Psoas muscle (tissue), 8 donors: ENCODE measurements around the gene CENPK. TPM values are rescaled to one million over a fixed set of nuclear protein-coding genes. Genes with fewer than 3 reads are reported as not detected.

Experiments
- ATAC-seq, 4 donors: fragments of 200-7000 bp; cut with Tn5 transposase; one replicate each; pipeline ENCODE4 v1.9.1; 2020; ENCODE audit warnings: moderate library complexity in 3 of 4, mild to moderate bottlenecking in 2 of 4
- DNase-seq, 2 donors: peaks; one replicate each; pipeline ENCODE4 v3.0.0-alpha.2; 2020
- H3K27ac ChIP-seq: fragments of 200-600 bp; one replicate; pipeline ENCODE4 v1.8.0; 2022
- H3K27me3 ChIP-seq, 3 donors: fragments of 200-600 bp in 1 of 3; one replicate each; pipeline versions ENCODE4 v1.6.1 to v1.8.0; 2013 to 2022; ENCODE audit warnings: low read length in 2 of 3, mild to moderate bottlenecking in 2 of 3, moderate library complexity in 1 of 3; ENCODE audit not compliant: insufficient read depth in 3 of 3
- H3K36me3 ChIP-seq, 2 donors: fragments of 200-600 bp in 1 of 2; one replicate each; pipeline versions ENCODE4 v1.6.1 to v1.8.0; 2013 to 2022; ENCODE audit warnings: low read depth in 1 of 2, mild to moderate bottlenecking in 1 of 2, moderate library complexity in 1 of 2; ENCODE audit not compliant: insufficient read depth in 1 of 2
- H3K4me1 ChIP-seq: fragments of 200-600 bp; one replicate; pipeline ENCODE4 v1.8.0; 2022
- H3K4me3 ChIP-seq: fragments of 200-600 bp; one replicate; pipeline ENCODE4 v1.8.0; 2022; ENCODE audit warnings: mild to moderate bottlenecking
- H3K9me3 ChIP-seq: fragments of 200-600 bp; one replicate; pipeline ENCODE4 v1.8.0; 2022
- CTCF ChIP-seq: fragments of 200-600 bp; IDR thresholded peaks from one replicate; pipeline ENCODE4 v1.8.0; 2022; ENCODE audit warnings: antibody characterized with exemption
- WGBS, 3 donors: extraction: QIAGEN DNeasy Blood & Tissue Kit; methylation state at CpG; one replicate each; pipeline versions ENCODE4 v1.1.6 to v1.1.7; 2013; 5-methylcytosine and 5-hydroxymethylcytosine counted together
- intact Hi-C, 2 donors: fragments of 100-400 bp; cut with DNase I; formaldehyde crosslinking; loops; one replicate each; pipeline versions ENCODE4 v1.11.0 to v1.14.2; 2022
- polyA plus RNA-seq, 3 donors: library from polyadenylated mRNA; stranded (reverse); fragments of 200-250 nt; gene quantifications; one replicate each; pipeline ENCODE4 v1.2.3, GENCODE V29; 2013
- total RNA-seq, 4 donors: library from RNA; stranded (reverse); fragmentation: NEBNext Ultra II Directional in 2 of 4; extraction: Animal tissue kit (Norgen Biotek cat#: 25700) in 2 of 4; gene quantifications; one replicate each; pipeline versions ENCODE4 v1.2.1 to v1.2.4, GENCODE V29; 2021 to 2023
- donor health status: healthy with polysubstance abuse.
- donor health status: DM: no; HTN: no; CAD: no; lungs with moderate emphysema.
- donor health status: Bipolar disorder and iron deficiency.
- donor health status: healthy.
- donor health status: DM: yes; HTN: yes; CAD: no.
- donor health status: DM: no; HTN: no; CAD: no.
- donor health status: DM: no; HTN: no; CAD: no.
- donor health status: DM: yes; HTN: yes; CAD: no.

Gene CENPK
- total and polyA plus RNA-seq, 7 donors = 0.10 to 0.57 (median 0.40) TPM; not detected in 2

- TF ChIP-seq CTCF = no peak
- Histone ChIP-seq H3K27ac (no peak overlapping the region), H3K36me3 (no peaks in the 10 kb centered on the region), H3K27me3 (no peaks in the 10 kb centered on the region), H3K4me1 (no peaks in the 10 kb centered on the region), H3K9me3 (no peaks in the 10 kb centered on the region), H3K4me3 (no peak overlapping the region)
- intact Hi-C loops = no loop called here
- DNase-seq (no peak), ATAC-seq (no peak)
- 90 to 92% (median 91%) methylated on average over 3 of the region's 3 CpGs for WGBS, 3 donors
Measured at GRCh38 chr5:65556718-65557117, 6.2 kb downstream of the CENPK start.

- no peaks in the 10 kb centered on the region for H3K27me3 ChIP-seq
- ATAC-seq (no peak), DNase-seq (no peak)
- intact Hi-C loops = no loop called here
- TF ChIP-seq CTCF = no peak
- 84 to 100% (median 91%) methylated on average over 2 of the region's 2 CpGs for WGBS, 3 donors
- H3K4me3 ChIP-seq = no peak overlapping the region
- H3K36me3 ChIP-seq = no peaks in the 10 kb centered on the region
- no peaks in the 10 kb centered on the region for H3K4me1 ChIP-seq
- H3K9me3 ChIP-seq = no peaks in the 10 kb centered on the region
- H3K27ac ChIP-seq = no peak overlapping the region
Measured at GRCh38 chr5:65556181-65556580, 6.8 kb downstream of the CENPK start.

- no peak for ATAC-seq
- no peak overlapping the region for H3K4me3 ChIP-seq
- no peak for TF ChIP-seq CTCF
- no peaks in the 10 kb centered on the region for H3K4me1 ChIP-seq
- DNase-seq = no peak
- H3K9me3 ChIP-seq = no peaks in the 10 kb centered on the region
- no peak overlapping the region for H3K27ac ChIP-seq
- no peaks in the 10 kb centered on the region for H3K27me3 ChIP-seq
- no peaks in the 10 kb centered on the region for H3K36me3 ChIP-seq
- intact Hi-C loops = no loop called here
Measured at GRCh38 chr5:65555287-65555686, 7.7 kb downstream of the CENPK start.

- Histone ChIP-seq H3K9me3 (no peaks in the 10 kb centered on the region), H3K36me3 (no peaks in the 10 kb centered on the region), H3K27ac (no peak overlapping the region), H3K27me3 (no peaks in the 10 kb centered on the region), H3K4me3 (no peak overlapping the region), H3K4me1 (no peaks in the 10 kb centered on the region)
- DNase-seq (no peak), ATAC-seq (no peak)
- 84 to 90% (median 84%) methylated on average over 5 of the region's 5 CpGs for WGBS, 3 donors
- no peak for TF ChIP-seq CTCF
- intact Hi-C loops = no loop called here
Measured at GRCh38 chr5:65553941-65554340, 9.0 kb downstream of the CENPK start.

- no peak overlapping the region for H3K27ac ChIP-seq
- 94 to 95% (median 95%) methylated on average over 7 of the region's 7 CpGs for WGBS, 3 donors
- ATAC-seq (no peak), DNase-seq (no peak)
- no peaks in the 10 kb centered on the region for H3K4me1 ChIP-seq
- no peaks in the 10 kb centered on the region for H3K27me3 ChIP-seq
- no peaks in the 10 kb centered on the region for H3K9me3 ChIP-seq
- H3K4me3 ChIP-seq = no peak overlapping the region
- no peaks in the 10 kb centered on the region for H3K36me3 ChIP-seq
- no peak for TF ChIP-seq CTCF
- intact Hi-C loops = no loop called here
Measured at GRCh38 chr5:65548281-65548680, 14.7 kb downstream of the CENPK start.
